Measurements from ENCODE around the gene IGLL1.

- TF ChIP-seq CTCF (IDR thresholded peaks at IDR 0.05 in 8 of 11, conservative IDR thresholded peaks at IDR 0.05 in 3 of 11) (no peak), POLR2A (IDR thresholded peaks at IDR 0.05) (no peak), POLR2AphosphoS5 (IDR thresholded peaks at IDR 0.05) (no peak)
Observed at GRCh38 chr22:23604939-23605712, 25.0 kb upstream of the IGLL1 start.

All from spleen (tissue), 7 donors.